Stimulated activated CD8-positive, alpha-beta memory T cell treated with anti-CD3 and anti-CD28 coated beads, Interleukin-15, amount 100 ng/mL, for 48 hours (primary cell): ENCODE data around the gene ARHGAP12.
A peak's percentile ranks its signal among the peaks of the same experiment; 100 is the strongest.
"Not testable (repeated sequence)": the region's sequence is repeated elsewhere in the genome, so short reads cannot be mapped to it uniquely, and the experiment has no call there.

ENCODE experiments used
- DNase-seq, 2 donors: peaks; one replicate each; pipeline ENCODE4 v3.0.0-alpha.2; 2020; ENCODE audit warnings: low read depth in 2 of 2

The ARHGAP12 gene, protein sequence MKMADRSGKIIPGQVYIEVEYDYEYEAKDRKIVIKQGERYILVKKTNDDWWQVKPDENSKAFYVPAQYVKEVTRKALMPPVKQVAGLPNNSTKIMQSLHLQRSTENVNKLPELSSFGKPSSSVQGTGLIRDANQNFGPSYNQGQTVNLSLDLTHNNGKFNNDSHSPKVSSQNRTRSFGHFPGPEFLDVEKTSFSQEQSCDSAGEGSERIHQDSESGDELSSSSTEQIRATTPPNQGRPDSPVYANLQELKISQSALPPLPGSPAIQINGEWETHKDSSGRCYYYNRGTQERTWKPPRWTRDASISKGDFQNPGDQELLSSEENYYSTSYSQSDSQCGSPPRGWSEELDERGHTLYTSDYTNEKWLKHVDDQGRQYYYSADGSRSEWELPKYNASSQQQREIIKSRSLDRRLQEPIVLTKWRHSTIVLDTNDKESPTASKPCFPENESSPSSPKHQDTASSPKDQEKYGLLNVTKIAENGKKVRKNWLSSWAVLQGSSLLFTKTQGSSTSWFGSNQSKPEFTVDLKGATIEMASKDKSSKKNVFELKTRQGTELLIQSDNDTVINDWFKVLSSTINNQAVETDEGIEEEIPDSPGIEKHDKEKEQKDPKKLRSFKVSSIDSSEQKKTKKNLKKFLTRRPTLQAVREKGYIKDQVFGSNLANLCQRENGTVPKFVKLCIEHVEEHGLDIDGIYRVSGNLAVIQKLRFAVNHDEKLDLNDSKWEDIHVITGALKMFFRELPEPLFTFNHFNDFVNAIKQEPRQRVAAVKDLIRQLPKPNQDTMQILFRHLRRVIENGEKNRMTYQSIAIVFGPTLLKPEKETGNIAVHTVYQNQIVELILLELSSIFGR

DNA sequence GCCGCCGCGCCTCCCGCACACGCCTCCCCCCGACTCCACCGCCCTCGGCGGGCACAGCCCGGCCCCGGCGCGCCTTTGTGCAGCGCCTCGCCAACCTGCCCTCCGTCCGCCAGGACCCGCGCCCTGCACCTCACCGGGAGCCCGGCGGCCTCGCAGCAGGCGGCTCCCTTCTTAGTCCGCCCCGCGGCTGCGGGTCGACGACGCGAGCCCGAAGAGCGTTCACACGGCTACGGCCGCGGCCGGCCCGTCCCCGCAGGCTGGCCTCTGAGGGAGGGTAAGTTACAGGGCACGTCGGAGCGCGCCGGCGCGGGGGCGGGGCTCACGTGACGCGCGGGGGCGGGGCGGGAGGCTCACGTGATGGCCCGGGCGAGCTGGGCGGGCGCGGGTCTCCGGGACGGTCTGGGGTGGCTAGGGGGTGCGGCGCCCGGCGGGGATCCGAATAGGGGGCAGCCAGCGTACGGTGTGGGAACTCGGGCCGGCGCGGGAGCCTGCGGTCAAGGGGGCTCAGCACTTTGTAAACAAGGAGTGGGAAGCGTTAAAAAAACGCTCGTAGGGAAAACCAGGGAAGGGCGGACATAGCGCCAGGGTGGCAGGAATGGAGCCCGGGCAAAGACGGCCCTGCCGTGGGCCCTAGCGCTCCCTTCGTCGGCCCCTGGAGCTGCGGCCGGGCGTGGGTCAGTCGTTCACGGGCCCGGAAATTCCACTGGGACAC is at the start of gene ARHGAP12:
Gene ARHGAP12, minus strand, starts transcription at position 283 of the 712 bp plus-strand sequence. CDS start 19,976 bp downstream, outside the sequence.
- DNase-seq, result peak; percentile 65 to 71

DNA sequence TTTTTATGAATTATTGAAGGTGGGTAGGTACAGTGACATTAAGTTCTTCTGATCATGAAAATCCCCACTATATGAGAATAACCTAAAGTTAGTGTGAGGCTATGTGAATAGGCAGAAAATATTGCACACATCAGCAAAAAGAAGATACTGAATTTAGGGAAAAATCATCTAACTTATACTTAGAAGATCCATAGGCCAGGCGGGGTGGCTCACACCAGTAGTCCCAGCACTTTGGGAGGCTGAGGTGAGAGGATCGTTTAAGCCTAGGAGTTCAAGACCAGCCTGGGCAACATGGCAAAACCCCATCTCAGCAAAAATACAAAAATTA is 49.5 kb upstream of the ARHGAP12 start:
- no peak for DNase-seq

DNA sequence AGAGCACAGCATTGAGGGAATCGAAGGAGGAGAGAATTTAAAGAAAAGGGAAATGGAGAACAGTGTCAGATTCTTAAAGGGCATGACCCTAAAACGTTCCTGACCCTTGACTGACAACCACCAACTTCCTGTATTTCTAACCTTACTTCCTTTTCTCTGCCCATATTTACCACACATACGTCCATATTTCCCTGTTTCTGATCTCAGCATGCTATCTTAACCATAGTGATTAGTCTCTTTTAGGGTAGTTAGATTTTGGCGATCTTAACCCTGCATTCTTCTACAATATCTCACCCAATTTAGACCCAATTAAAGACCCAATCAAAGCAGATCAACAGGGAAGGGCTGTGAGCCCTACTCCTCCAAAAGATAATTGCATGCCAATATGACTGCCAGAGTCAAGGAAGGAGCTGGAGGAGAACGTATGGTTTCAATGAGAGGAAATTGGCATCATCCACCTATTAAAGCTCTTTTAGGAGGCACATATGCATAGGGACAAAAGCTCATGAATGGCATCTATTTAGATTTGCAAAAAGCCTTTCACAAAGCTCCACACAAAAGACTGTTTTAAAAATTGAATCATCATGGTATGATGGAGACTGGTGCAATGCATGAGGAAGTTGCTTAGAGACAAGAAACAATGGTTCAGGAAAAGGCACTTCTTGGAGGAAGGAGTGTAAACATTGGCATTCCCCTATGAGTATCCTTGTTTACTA is 49.0 kb upstream of the ARHGAP12 start:
- no peak for DNase-seq

GRCh38 chr10:31975157-31975765 is 46.6 kb upstream of the ARHGAP12 start:
- no peak for DNase-seq

DNA sequence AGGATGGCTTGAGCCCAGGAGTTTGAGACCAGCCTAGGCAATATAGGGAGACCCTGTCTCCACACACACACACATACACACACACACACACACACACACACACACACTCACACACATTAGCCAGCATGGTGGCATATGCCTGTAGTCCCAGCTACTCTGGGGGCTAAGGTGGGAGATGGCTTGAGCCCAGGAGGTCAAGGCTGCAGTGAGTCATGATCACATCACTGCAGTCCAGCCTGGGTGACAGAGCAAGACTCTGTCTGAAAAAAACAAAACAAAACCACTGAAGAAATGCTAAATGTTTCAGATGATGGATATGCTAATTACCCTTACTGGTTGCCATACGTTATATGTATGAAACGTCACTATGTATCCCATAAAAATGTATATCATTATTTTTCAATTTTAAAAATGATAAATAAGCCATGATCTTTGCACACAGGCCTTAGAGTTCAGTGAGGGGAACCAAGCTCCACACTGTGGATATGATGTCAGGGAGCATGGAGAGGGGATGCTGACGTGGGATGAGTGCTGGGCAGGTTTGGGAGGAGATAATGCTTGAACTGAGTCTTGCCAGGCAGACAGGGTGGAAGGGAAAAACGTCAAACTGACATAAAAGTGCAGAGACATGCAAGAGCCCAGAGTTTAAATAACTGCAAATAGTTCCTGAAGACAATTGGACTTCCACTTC is 45.9 kb upstream of the ARHGAP12 start:
- no peak for DNase-seq

DNA sequence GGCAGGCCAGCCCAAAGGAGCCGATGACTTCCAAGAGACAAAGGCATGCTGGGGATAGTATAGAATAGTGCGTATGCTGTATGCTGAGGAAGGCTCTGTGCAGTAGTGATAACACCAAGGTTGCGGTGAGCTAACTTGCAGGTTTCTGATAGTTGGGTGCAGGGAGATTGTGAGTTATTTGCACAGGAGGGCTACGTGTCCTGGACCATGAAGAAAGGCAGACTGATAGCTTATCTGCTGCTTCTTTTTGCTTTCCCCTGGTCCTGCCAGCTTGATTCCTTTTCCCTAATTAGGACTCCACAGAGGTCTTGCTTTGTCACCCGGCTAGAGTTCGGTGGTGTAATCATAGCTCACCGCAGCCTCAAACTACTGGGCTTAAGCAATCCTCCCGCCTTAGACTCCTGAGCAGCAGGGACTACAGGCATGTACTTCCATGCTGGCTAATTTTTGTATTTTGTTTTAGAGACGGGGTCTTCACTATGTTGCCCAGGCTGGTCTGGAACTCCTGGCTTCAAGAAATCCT is 43.9 kb upstream of the ARHGAP12 start:
- DNase-seq, result no peak

GRCh38 chr10:31969847-31970246 is 41.2 kb upstream of the ARHGAP12 start:
- not testable (repeated sequence) for DNase-seq

- no peak for DNase-seq
These were observed 35.0 kb upstream of the ARHGAP12 start for GRCh38 chr10:31963589-31963980.

DNA sequence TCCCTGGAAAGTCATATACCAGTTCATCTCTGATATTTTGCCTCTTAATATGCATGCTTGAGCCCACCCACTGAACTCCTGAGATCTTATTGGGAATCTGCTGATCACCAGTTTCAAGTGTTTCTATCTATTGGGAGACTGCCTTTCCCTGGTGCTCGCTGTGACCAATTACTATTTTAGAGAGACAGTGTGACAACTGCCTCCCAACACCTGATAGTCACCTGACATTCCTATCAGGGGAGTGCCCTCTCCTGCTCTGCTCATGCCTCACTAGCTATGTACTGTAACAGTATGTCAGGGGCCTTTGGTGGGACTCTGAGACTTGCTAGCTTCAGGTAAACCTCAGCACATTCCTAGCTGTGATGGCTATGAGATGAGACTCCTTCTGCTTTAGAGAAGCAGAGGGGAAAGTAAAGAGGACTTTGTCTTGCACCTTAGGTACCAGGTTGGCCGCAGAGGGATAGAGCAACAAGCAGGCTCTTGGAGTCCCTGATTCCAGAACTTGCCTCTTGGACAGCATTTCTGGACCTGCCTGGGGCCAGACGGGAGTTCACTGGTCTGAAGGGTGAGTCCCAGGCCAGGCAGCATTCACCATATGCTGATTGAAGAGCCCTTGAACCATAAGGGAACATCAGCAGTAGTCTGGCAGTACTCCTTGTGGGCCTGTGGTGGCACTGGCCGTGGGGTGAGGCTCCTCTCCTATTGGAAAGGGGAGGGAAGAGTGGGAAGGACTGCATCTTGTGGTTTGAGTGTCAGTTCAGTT is 34.4 kb upstream of the ARHGAP12 start:
- no peak for DNase-seq

GRCh38 chr10:31961277-31962074 is 32.8 kb upstream of the ARHGAP12 start:
- no peak for DNase-seq

DNA sequence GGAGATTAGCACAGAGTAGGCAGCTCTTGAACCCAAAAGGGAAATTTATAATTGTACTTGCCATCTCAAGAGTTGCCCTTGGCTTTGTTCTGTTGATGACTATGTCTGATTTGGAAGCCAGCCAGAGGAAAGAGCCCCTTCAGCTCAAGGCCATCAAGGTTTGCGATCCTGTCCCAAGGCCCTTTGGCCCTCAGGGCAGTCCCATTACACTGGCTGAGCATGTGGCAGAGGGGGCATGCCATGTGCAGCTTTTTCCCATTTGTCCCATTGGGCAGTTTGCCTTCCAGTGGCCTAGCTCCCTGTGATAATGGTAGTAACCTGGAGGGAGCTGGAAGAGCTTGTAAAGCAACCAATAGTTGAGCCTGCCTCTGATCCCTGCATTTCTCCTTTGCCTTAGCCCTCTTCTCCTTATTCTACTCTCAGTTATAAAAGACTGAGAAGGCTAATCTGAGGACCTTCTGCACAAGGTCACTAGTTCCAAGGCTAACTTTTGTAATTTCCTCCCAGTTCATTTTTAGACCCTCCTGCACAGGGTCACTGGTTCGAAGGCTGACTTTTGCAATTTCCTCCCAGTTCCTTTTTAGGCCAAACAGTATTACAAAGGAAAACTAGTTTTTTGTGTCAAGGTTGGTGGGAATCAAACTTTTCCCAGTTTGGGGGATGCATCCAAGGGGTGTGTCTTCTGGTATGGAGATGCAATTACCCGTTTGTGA is 31.0 kb upstream of the ARHGAP12 start:
- DNase-seq, result no peak

DNA sequence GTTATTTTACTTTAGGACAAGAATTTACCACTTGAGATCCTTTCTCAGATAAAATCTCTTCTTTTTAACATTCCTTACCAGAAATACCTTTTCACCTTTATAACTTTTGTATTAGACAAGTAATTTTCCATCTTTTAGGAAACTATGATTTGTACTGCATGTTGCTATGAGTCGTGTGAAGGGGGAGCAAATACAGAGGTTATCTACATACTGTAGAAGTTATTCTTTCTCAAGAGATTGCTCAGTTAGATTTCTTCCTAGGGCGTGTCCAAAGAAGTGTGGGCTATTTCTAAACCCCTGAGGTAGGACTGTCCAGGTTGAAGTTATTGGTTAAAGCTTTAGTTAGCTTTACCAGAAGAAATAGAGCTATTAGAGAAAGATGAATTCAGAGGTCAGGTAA is 30.2 kb upstream of the ARHGAP12 start:
- DNase-seq, result no peak

GRCh38 chr10:31956200-31956946 is 27.7 kb upstream of the ARHGAP12 start:
- no peak for DNase-seq

GRCh38 chr10:31954410-31955191 is 26.0 kb upstream of the ARHGAP12 start:
- DNase-seq, result no peak

DNA sequence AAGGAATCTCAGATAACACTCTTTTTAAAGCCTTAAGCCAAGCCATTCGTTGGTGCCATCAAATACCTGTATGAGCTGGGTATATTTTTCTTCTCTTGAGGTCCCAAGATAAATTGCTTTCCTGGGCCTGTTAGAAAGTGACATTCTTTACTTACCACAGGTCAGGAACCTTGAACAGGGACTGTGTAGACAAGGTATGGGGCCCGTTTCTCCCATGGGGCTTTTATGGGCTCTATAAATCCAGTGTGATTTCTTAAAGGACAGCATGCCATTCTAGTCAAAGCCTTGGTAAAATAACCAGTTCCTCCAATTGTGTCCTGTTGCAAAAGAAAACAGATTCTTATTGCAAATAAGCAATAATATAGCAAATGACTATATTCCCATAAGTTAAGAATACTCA is 24.8 kb upstream of the ARHGAP12 start:
- DNase-seq, result no peak

DNA sequence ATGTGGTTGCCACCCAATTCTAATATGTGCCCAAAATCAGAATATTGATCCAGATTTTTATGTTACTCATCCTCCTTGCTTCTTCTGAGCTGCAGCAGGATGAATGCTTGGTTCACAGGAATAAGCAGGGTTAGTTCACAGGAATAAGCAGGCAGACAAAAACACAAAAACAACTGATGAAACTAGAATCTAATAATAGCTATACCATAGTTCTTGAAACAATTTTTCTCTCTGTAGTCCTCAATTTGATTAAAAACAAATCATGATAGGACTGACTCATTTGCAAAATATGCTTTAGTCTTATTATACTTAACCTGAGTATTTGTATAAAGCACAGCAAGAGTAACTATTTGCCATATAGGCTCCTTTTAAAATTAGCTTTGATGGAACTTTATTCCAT is 24.4 kb upstream of the ARHGAP12 start:
- no peak for DNase-seq

GRCh38 chr10:31952066-31952465 is 23.4 kb upstream of the ARHGAP12 start:
- DNase-seq, result no peak
